ENCODE results near the gene RAPGEF1. TPM values are rescaled to one million over a fixed set of nuclear protein-coding genes. Genes with fewer than 3 reads are reported as not detected.

RAPGEF1 gene
- total and polyA plus RNA-seq, 9 of the 15 experiments (the other 6 are each of a cell fraction or from before 2014, with no cell fraction given) = 0.06 to 44.1 (median 19.9) TPM

DNA sequence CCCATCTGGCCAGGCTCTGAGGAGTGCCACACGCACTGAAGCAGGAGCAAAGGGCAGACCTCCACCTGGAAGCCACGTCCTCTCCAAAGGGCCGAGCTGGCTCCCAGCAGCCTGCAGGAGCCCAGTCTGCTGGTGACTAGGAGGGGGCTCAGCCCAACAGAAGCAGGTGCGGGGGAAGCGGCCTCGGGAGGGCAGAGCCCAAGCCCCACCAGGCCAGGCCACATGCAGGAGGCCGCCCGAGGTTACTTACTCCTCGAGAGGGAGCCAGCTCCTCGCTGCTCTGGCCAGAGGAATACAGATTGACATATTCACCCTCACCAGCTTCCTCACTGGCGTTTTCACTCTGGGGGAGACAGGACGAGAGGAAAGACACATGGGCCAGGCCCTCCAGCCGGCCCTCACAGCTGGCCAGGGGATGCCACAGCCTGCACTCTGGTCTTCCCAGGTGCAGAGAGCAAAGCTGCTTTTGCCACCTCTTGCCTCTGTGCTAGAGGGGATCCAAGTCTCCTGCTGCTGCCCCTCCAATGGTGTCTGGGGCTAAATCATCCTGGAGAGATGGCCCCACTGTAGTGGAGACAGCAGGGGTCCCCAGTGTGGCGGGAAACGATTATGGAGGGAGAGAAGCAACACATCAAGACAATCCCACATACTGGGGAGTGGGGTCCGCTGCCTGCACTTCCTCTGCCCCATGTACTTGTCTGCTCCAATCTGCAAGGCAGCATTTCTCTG lies 136.0 kb downstream of the RAPGEF1 start:
- ChIA-PET POLR2A (interaction anchor here (0.5 to 1.1 kb wide), 2 partner anchors 11 to 34 kb away, joined by 3 read pairs; no protein-coding TSS in a partner anchor), CTCF (ENCODE audit: low intra/inter-chr PET ratio) (no interaction called here)
- Histone ChIP-seq H3K9ac (ENCODE audit: insufficient read depth in 1 of 2, low read depth in 2 of 2, low read length in 2 of 2) (no peak overlapping the region), H3K36me3 (ENCODE audit: control insufficient read depth, insufficient read depth, low read length) (peaks cover 21% of the 10 kb centered on the region; the same call in 2 of the 3 replicates), H4K20me1 (replicated peaks; ENCODE audit: control insufficient read depth, insufficient read depth, low read length) (no peaks in the 10 kb centered on the region), H3K27me3 (ENCODE audit: control insufficient read depth in 2 of 2, insufficient read depth in 2 of 2, low read length in 2 of 2) (no peaks in the 10 kb centered on the region), H3K4me1 (replicated peaks in 1 of 2; ENCODE audit: control insufficient read depth in 2 of 2, insufficient read depth in 2 of 2, low read length in 2 of 2) (peaks cover 3 to 4% of the 10 kb centered on the region in 2 experiments; a peak in 2 of 5 replicates), H3K4me3 (no peak overlapping the region), H3K9me3 (replicated peaks; ENCODE audit: control insufficient read depth, insufficient read depth, low read depth, low read length) (no peaks in the 10 kb centered on the region), H3K9me1 (ENCODE audit: control insufficient read depth, insufficient read depth, low read length) (no peaks in the 10 kb centered on the region), H3K4me2 (ENCODE audit: insufficient read depth, low read length) (no peak overlapping the region), H2AFZ (ENCODE audit: low read depth, low read length) (no peak overlapping the region), H3K79me2 (ENCODE audit: control insufficient read depth, insufficient read depth, low read length) (no peaks in the 10 kb centered on the region), H3K27ac (ENCODE audit: extremely low read depth, low read depth, low read length) (no peak overlapping the region)
- FAIRE-seq (no peak), DNase-seq (ENCODE audit: extremely low read depth in 1 of 4, low spot score in 3 of 4) (no peak), ATAC-seq (no peak)
- in situ Hi-C loops (cut with MboI) = no loop called here
- WGBS (ENCODE audit: insufficient coverage, low coverage, missing lambda C conversion rate) = 85% methylated on average over 11 of the region's 16 CpGs
- TF ChIP-seq TAL1 (IDR thresholded peaks at IDR 0.05) (no peak), FOXP4 (CRISPR knock-in tag; IDR thresholded peaks at IDR 0.05; ENCODE audit: borderline replicate concordance) (no peak), FOXP1 (CRISPR knock-in tag; IDR thresholded peaks at IDR 0.05) (no peak), HSF4 (CRISPR knock-in tag; IDR thresholded peaks at IDR 0.05; ENCODE audit: borderline replicate concordance) (no peak), ZC3H11A (IDR thresholded peaks at IDR 0.05; ENCODE audit: low read depth, low read length) (no peak), MYBL2 (IDR thresholded peaks at IDR 0.05; ENCODE audit: low read depth) (no peak), MYBL2 (CRISPR knock-in tag; IDR thresholded peaks at IDR 0.05; ENCODE audit: borderline replicate concordance) (no peak), CBFA2T2 (conservative IDR thresholded peaks at IDR 0.05) (no peak), U2AF2 (optimal IDR thresholded peaks at IDR 0.05; ENCODE audit: low read depth, low read length) (no peak), ZNF274 (IDR thresholded peaks at IDR 0.05; ENCODE audit: borderline replicate concordance, low read depth, low read length) (no peak), ZNF589 (CRISPR knock-in tag; IDR thresholded peaks at IDR 0.05; ENCODE audit: low read depth) (no peak), POLR2AphosphoS2 (IDR thresholded peaks at IDR 0.05; ENCODE audit: low read length) (no peak)
- TF ChIP-seq, protein P1, sequence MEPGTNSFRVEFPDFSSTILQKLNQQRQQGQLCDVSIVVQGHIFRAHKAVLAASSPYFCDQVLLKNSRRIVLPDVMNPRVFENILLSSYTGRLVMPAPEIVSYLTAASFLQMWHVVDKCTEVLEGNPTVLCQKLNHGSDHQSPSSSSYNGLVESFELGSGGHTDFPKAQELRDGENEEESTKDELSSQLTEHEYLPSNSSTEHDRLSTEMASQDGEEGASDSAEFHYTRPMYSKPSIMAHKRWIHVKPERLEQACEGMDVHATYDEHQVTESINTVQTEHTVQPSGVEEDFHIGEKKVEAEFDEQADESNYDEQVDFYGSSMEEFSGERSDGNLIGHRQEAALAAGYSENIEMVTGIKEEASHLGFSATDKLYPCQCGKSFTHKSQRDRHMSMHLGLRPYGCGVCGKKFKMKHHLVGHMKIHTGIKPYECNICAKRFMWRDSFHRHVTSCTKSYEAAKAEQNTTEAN (CRISPR knock-in tag; IDR thresholded peaks at IDR 0.05) = no peak
- intact Hi-C loops (cut with micrococcal nuclease) = no loop called here
- BruUV-seq (replicated peaks) = no TSS peak
